NOMO-1 treated with dmso at 0.1 percent for 144 hours (cell line): ENCODE measurements around the gene LY6G6C.

ENCODE experiments used
- DNase-seq: peaks from one replicate; lab custom pipeline; 2025; ENCODE audit not compliant: unreplicated experiment; lab: John Stamatoyannopoulos, UW

Gene LY6G6C

GRCh38 chr6:31721351-31722020 lies at the start of gene LY6G6C:
TSS of gene LY6G6C (minus strand) at chr6:31721746. CDS start at chr6:31721679, 67 bp downstream.
- no peak for DNase-seq

GRCh38 chr6:31770860-31771259 lies 49.3 kb upstream of the LY6G6C start:
- no peak for DNase-seq

- peak; percentile 75 for DNase-seq
Measured at GRCh38 chr6:31769684-31770371, 48.3 kb upstream of the LY6G6C start.

GRCh38 chr6:31768363-31769257 lies 47.1 kb upstream of the LY6G6C start:
- DNase-seq, result no peak

GRCh38 chr6:31767096-31767645 lies 45.6 kb upstream of the LY6G6C start:
- DNase-seq, result no peak

- DNase-seq, result no peak
Measured at GRCh38 chr6:31765910-31766794, 44.6 kb upstream of the LY6G6C start.

GRCh38 chr6:31765559-31765909 lies 44.0 kb upstream of the LY6G6C start:
- DNase-seq, result no peak

- DNase-seq, result no peak
Measured at GRCh38 chr6:31764198-31764597, 42.7 kb upstream of the LY6G6C start.

GRCh38 chr6:31763619-31763940 lies 42.0 kb upstream of the LY6G6C start:
- no peak for DNase-seq

GRCh38 chr6:31762878-31763618 lies 41.5 kb upstream of the LY6G6C start:
- DNase-seq, result no peak

GRCh38 chr6:31762356-31762755 lies 40.8 kb upstream of the LY6G6C start, which contains the start of gene SAPCD1:
TSS of gene SAPCD1 (plus strand) at chr6:31762656. CDS start at chr6:31763055, 399 bp downstream.
- DNase-seq, result no peak

GRCh38 chr6:31761343-31761742 lies 39.8 kb upstream of the LY6G6C start:
- DNase-seq, result no peak

GRCh38 chr6:31760790-31761189 lies 39.2 kb upstream of the LY6G6C start:
- DNase-seq, result no peak

GRCh38 chr6:31758281-31758680 lies 36.7 kb upstream of the LY6G6C start:
- no peak for DNase-seq

- DNase-seq, result no peak
Measured at GRCh38 chr6:31752739-31753319, 31.3 kb upstream of the LY6G6C start.

GRCh38 chr6:31750411-31751022 lies 29.0 kb upstream of the LY6G6C start:
- no peak for DNase-seq

- no peak for DNase-seq
Measured at GRCh38 chr6:31749301-31750036, 27.9 kb upstream of the LY6G6C start.

GRCh38 chr6:31744422-31744821 lies 22.9 kb upstream of the LY6G6C start:
- no peak for DNase-seq
